HCT116 (cell line): Measurements from ENCODE around the gene SMPDL3A. TPM values are rescaled to one million over a fixed set of nuclear protein-coding genes. Genes with fewer than 3 reads are reported as not detected.

Experiments
- ATAC-seq: fragments of 200-7000 bp; cut with Tn5 transposase; 2 replicates; pipeline ENCODE4 v1.9.1; 2020; ENCODE audit warnings: mild to moderate bottlenecking, moderate library complexity
- BruUV-seq: library from RNA; stranded (reverse); fragments of 400-500 nt; replicated peaks from 2 replicates; lab custom pipeline; 2021; lab: Mats Ljungman, UMichigan
- CTCF ChIA-PET: fragments of 300-600 bp; sonication (Branson Sonifier 250); formaldehyde crosslinking; loops from one replicate; lab custom pipeline; 2021; ENCODE audit warnings: antibody characterized with exemption; lab: Charles Lee
- POLR2A ChIA-PET: fragments of 300-600, 350-600 bp; sonication (Branson Sonifier 250); formaldehyde crosslinking; loops from one replicate; lab custom pipeline; 2021; ENCODE audit warnings: antibody characterized with exemption; lab: Charles Lee
- RAD21 ChIA-PET, 2 experiments: fragments of 300-600 bp; sonication (Branson Sonifier 250); formaldehyde crosslinking; loops; one replicate each; lab custom pipeline; 2023; ENCODE audit warnings: low total read pairs in 2 of 2; ENCODE audit not compliant: uncharacterized antibody in 2 of 2, unreplicated experiment in 2 of 2, low non-redundant PET in 1 of 2; lab: Charles Lee
- DNase-seq: peaks from one replicate; pipeline ENCODE4 v3.0.0-alpha.2; 2010; ENCODE audit warnings: low read depth, low spot score
- H2AFZ ChIP-seq: fragments of 200-600 bp; shearing (Covaris generic), sonication (generic); 2 replicates; pipeline ENCODE4 v1.6.1; 2017; ENCODE audit warnings: low read depth, mixed run types, mixed read lengths, antibody characterized with exemption, low read length; ENCODE audit not compliant: poor library complexity, severe bottlenecking
- H3K27ac ChIP-seq: 2 replicates; pipeline ENCODE4 v1.5.1; 2012; ENCODE audit warnings: low read depth, low read length
- H3K27me3 ChIP-seq: fragments of 200-600 bp; sonication (generic); 2 replicates; pipeline ENCODE4 v1.6.1; 2016; ENCODE audit warnings: mixed run types, low read length, mixed read lengths; ENCODE audit not compliant: insufficient read depth
- H3K36me3 ChIP-seq, 2 experiments: fragments of 200-500 bp in 1 of 2; fragments of 200-600 bp in 1 of 2; sonication (Bioruptor generic) in 1 of 2; sonication (generic) in 1 of 2; 2 replicates each; pipeline versions ENCODE4 v1.5.1 to v1.6.1; 2014 to 2016; ENCODE audit warnings: low read length in 2 of 2, inconsistent platforms in 1 of 2, mixed read lengths in 1 of 2, mixed run types in 1 of 2; ENCODE audit not compliant: insufficient read depth in 2 of 2, control insufficient read depth in 1 of 2
- H3K4me1 ChIP-seq, 2 experiments: fragments of 200-600 bp in 1 of 2; sonication (generic) in 1 of 2; 2 replicates each; pipeline versions ENCODE4 v1.5.1 to v1.6.1; 2012 to 2017; ENCODE audit warnings: low read length in 2 of 2, inconsistent platforms in 1 of 2, mild to moderate bottlenecking in 1 of 2, mixed read lengths in 1 of 2, mixed run types in 1 of 2, moderate library complexity in 1 of 2; ENCODE audit not compliant: insufficient read depth in 2 of 2, control insufficient read depth in 1 of 2
- H3K4me2 ChIP-seq: fragments of 200-600 bp; sonication (generic); 2 replicates; pipeline ENCODE4 v1.6.1; 2017; ENCODE audit warnings: mixed run types, low read length, mixed read lengths
- H3K4me3 ChIP-seq, 2 experiments: fragments of 200-600 bp in 1 of 2; sonication (generic) in 1 of 2; replicated peaks in 1 of 2; 2 replicates each; pipeline ENCODE4 v1.5.1; 2011 to 2016; ENCODE audit warnings: low read length in 2 of 2, control low read depth in 1 of 2, low read depth in 1 of 2, mild to moderate bottlenecking in 1 of 2, mixed read lengths in 1 of 2, mixed run types in 1 of 2
- H3K79me2 ChIP-seq: fragments of 200-600 bp; sonication (generic); 2 replicates; pipeline ENCODE4 v1.6.1; 2017; ENCODE audit warnings: mild to moderate bottlenecking, mixed run types, low read length, moderate library complexity, mixed read lengths; ENCODE audit not compliant: insufficient read depth
- H3K9ac ChIP-seq: fragments of 200-600 bp; sonication (generic); 2 replicates; pipeline ENCODE4 v1.6.1; 2016; ENCODE audit warnings: low read length, mixed read lengths
- H3K9me2 ChIP-seq: fragments of 200-600 bp; sonication (generic), shearing (Covaris generic); 2 replicates; pipeline ENCODE4 v1.6.1; 2017; ENCODE audit warnings: mixed run types, mild to moderate bottlenecking, moderate library complexity; ENCODE audit not compliant: insufficient read depth
- H3K9me3 ChIP-seq, 2 experiments: fragments of 200-500 bp in 1 of 2; fragments of 200-600 bp in 1 of 2; sonication (Bioruptor generic) in 1 of 2; sonication (generic) in 1 of 2; 2 replicates each; pipeline ENCODE4 v1.6.1; 2014 to 2017; ENCODE audit warnings: low read length in 2 of 2, mixed read lengths in 2 of 2, inconsistent platforms in 1 of 2, low read depth in 1 of 2, mild to moderate bottlenecking in 1 of 2, mixed run types in 1 of 2, moderate library complexity in 1 of 2; ENCODE audit not compliant: control insufficient read depth in 1 of 2, insufficient read depth in 1 of 2
- H4K20me1 ChIP-seq: fragments of 200-600 bp; sonication (generic), shearing (Covaris generic); 2 replicates; pipeline ENCODE4 v1.6.1; 2017; ENCODE audit warnings: mixed run types, mild to moderate bottlenecking, moderate library complexity; ENCODE audit not compliant: insufficient read depth
- ATF3 ChIP-seq: IDR thresholded peaks from 2 replicates; pipeline ENCODE4 v1.6.1; 2012
- CBX3 ChIP-seq: IDR thresholded peaks from 2 replicates; pipeline ENCODE4 v1.6.1; 2012; ENCODE audit warnings: low read depth
- CEBPB ChIP-seq: IDR thresholded peaks from 2 replicates; pipeline ENCODE4 v1.6.1; 2012; ENCODE audit warnings: low read depth
- EGR1 ChIP-seq: IDR thresholded peaks from 2 replicates; pipeline ENCODE4 v1.6.1; 2012; ENCODE audit warnings: low read depth
- EZH2 ChIP-seq: fragments of 200-600 bp; sonication (generic); IDR thresholded peaks from 2 replicates; pipeline ENCODE4 v1.6.1; 2017; ENCODE audit warnings: antibody characterized with exemption, mixed run types
- EZH2phosphoT487 ChIP-seq: fragments of 200-600 bp; IDR thresholded peaks from 2 replicates; pipeline ENCODE4 v1.6.1; 2018; ENCODE audit warnings: antibody characterized with exemption, borderline replicate concordance
- FOSL1 ChIP-seq: IDR thresholded peaks from 2 replicates; pipeline ENCODE4 v1.6.1; 2012; ENCODE audit warnings: low read depth
- MAX ChIP-seq: IDR thresholded peaks from 2 replicates; pipeline ENCODE4 v1.6.1; 2012
- POLR2A ChIP-seq: IDR thresholded peaks from 2 replicates; pipeline ENCODE4 v1.7.0; 2011; ENCODE audit warnings: borderline replicate concordance; ENCODE audit not compliant: insufficient read depth, insufficient read length; ENCODE audit errors: extremely low read depth
- POLR2AphosphoS5 ChIP-seq: IDR thresholded peaks from 2 replicates; pipeline ENCODE4 v1.6.1; 2011; ENCODE audit warnings: mild to moderate bottlenecking, low read depth, low read length, moderate library complexity
- RAD21 ChIP-seq: IDR thresholded peaks from 2 replicates; pipeline ENCODE4 v1.6.1; 2012; ENCODE audit warnings: low read depth, mild to moderate bottlenecking
- SIN3A ChIP-seq: IDR thresholded peaks from 2 replicates; pipeline ENCODE4 v1.6.1; 2012; ENCODE audit warnings: low read depth
- SP1 ChIP-seq: IDR thresholded peaks from 2 replicates; pipeline ENCODE4 v1.6.1; 2012; ENCODE audit warnings: low read depth
- TCF7L2 ChIP-seq: IDR thresholded peaks from 2 replicates; pipeline ENCODE4 v1.7.0; 2011; ENCODE audit warnings: borderline replicate concordance, inconsistent platforms; ENCODE audit not compliant: insufficient read depth, insufficient read length; ENCODE audit errors: extremely low read depth
- YY1 ChIP-seq: IDR thresholded peaks from 2 replicates; pipeline ENCODE4 v1.6.1; 2011; ENCODE audit warnings: low read length, low read depth, moderate library complexity, mild to moderate bottlenecking; ENCODE audit not compliant: insufficient replicate concordance; ENCODE audit errors: extremely low read depth
- ZBTB33 ChIP-seq: IDR thresholded peaks from 2 replicates; pipeline ENCODE4 v1.6.1; 2011; ENCODE audit warnings: mild to moderate bottlenecking, low read length, moderate library complexity; ENCODE audit not compliant: insufficient replicate concordance; ENCODE audit errors: extremely low read depth
- ZFX ChIP-seq: fragments of 450-650 bp; IDR thresholded peaks from 2 replicates; pipeline ENCODE4 v1.6.1; 2017
- ZNF274 ChIP-seq: fragments of 200-500 bp; sonication (Bioruptor generic); IDR thresholded peaks from 2 replicates; pipeline ENCODE4 v1.6.1; 2014; ENCODE audit warnings: mild to moderate bottlenecking, low read depth, low read length, inconsistent platforms
- intact Hi-C: fragments of 100-400 bp; cut with micrococcal nuclease; formaldehyde crosslinking; loops from 2 replicates; pipeline ENCODE4 v1.10.0; 2022
- total RNA-seq: library from RNA; stranded (reverse); gene quantifications from one replicate; pipeline ENCODE4 v1.2.1, GENCODE V29; 2021; ENCODE audit not compliant: unreplicated experiment
- TF ChIP-seq, protein P1 (sequence below): IDR thresholded peaks from 2 replicates; pipeline ENCODE4 v1.6.1; 2012; ENCODE audit warnings: low read depth

The SMPDL3A gene
- total RNA-seq, 1 experiment from 2014 or later = 2.4 TPM

GRCh38 chr6:122806291-122806690, 17.2 kb downstream of the SMPDL3A start:
- DNase-seq (no peak), ATAC-seq (no peak)
- Histone ChIP-seq H3K4me3 (no peak overlapping the region), H3K79me2 (no peaks in the 10 kb centered on the region), H3K36me3 (no peaks in the 10 kb centered on the region), H3K9me3 (no peaks in the 10 kb centered on the region), H2AFZ (no peak overlapping the region), H3K4me1 (no peaks in the 10 kb centered on the region), H3K9ac (no peak overlapping the region), H4K20me1 (no peaks in the 10 kb centered on the region), H3K27ac (no peak overlapping the region), H3K4me2 (no peak overlapping the region), H3K9me2 (no peaks in the 10 kb centered on the region), H3K27me3 (no peaks in the 10 kb centered on the region)
- BruUV-seq = no TSS peak
- POLR2A ChIA-PET = no interaction called here
- intact Hi-C loops = no loop called here
- CTCF ChIA-PET = no interaction called here
- RAD21 ChIA-PET = no interaction called here
- TF ChIP-seq POLR2A (no peak), CEBPB (no peak), EZH2phosphoT487 (no peak), ZNF274 (no peak), ZBTB33 (no peak), CBX3 (no peak), SIN3A (no peak), MAX (no peak), TCF7L2 (no peak), EZH2 (no peak), POLR2AphosphoS5 (no peak), ZFX (no peak), ATF3 (no peak), EGR1 (no peak), SP1 (no peak), YY1 (no peak), FOSL1 (no peak), RAD21 (no peak)
- TF ChIP-seq, protein P1, sequence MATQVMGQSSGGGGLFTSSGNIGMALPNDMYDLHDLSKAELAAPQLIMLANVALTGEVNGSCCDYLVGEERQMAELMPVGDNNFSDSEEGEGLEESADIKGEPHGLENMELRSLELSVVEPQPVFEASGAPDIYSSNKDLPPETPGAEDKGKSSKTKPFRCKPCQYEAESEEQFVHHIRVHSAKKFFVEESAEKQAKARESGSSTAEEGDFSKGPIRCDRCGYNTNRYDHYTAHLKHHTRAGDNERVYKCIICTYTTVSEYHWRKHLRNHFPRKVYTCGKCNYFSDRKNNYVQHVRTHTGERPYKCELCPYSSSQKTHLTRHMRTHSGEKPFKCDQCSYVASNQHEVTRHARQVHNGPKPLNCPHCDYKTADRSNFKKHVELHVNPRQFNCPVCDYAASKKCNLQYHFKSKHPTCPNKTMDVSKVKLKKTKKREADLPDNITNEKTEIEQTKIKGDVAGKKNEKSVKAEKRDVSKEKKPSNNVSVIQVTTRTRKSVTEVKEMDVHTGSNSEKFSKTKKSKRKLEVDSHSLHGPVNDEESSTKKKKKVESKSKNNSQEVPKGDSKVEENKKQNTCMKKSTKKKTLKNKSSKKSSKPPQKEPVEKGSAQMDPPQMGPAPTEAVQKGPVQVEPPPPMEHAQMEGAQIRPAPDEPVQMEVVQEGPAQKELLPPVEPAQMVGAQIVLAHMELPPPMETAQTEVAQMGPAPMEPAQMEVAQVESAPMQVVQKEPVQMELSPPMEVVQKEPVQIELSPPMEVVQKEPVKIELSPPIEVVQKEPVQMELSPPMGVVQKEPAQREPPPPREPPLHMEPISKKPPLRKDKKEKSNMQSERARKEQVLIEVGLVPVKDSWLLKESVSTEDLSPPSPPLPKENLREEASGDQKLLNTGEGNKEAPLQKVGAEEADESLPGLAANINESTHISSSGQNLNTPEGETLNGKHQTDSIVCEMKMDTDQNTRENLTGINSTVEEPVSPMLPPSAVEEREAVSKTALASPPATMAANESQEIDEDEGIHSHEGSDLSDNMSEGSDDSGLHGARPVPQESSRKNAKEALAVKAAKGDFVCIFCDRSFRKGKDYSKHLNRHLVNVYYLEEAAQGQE = no peak
